Muscle of arm (tissue), 12 donors: ENCODE measurements around the gene CYP46A1. TPM values are rescaled to one million over a fixed set of nuclear protein-coding genes. Genes with fewer than 3 reads are reported as not detected.

Source experiments
- DNase-seq: peaks from one replicate; pipeline ENCODE4 v3.0.0-alpha.2; 2013
- polyA plus RNA-seq, 12 donors: library from polyadenylated mRNA; unstranded; fragments of 120-200 nt; gene quantifications; one replicate each; pipeline ENCODE4 v1.2.1, GENCODE V29; 2013; ENCODE audit not compliant: insufficient read length in 12 of 12

CYP46A1 gene
- polyA plus RNA-seq, 12 donors, result 1.9 to 6.5 (median 3.1) TPM; not detected in 1

- DNase-seq, result no peak
Measured at GRCh38 chr14:99688210-99688581, 4.1 kb downstream of the CYP46A1 start.

DNA sequence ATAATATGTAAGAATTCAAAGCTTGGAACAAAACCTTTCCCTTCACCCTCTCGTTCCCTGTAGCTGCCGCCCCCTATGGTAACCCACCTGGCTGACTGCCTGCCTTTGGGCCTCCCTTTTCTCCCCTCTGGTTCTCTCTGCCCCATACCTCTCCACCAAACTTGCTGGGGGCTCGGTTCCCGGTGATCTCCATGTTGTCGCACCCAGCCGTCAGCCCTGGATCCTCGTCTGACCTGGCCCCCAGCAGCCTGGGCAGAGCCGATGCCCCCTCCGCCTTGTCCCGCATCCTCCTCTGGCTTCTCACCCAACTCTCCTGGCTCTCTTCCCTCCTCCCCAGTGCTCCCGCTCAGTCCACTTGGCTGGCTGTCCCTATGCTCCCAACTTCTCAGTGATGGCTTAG is 4.5 kb downstream of the CYP46A1 start:
- DNase-seq, result no peak

DNA sequence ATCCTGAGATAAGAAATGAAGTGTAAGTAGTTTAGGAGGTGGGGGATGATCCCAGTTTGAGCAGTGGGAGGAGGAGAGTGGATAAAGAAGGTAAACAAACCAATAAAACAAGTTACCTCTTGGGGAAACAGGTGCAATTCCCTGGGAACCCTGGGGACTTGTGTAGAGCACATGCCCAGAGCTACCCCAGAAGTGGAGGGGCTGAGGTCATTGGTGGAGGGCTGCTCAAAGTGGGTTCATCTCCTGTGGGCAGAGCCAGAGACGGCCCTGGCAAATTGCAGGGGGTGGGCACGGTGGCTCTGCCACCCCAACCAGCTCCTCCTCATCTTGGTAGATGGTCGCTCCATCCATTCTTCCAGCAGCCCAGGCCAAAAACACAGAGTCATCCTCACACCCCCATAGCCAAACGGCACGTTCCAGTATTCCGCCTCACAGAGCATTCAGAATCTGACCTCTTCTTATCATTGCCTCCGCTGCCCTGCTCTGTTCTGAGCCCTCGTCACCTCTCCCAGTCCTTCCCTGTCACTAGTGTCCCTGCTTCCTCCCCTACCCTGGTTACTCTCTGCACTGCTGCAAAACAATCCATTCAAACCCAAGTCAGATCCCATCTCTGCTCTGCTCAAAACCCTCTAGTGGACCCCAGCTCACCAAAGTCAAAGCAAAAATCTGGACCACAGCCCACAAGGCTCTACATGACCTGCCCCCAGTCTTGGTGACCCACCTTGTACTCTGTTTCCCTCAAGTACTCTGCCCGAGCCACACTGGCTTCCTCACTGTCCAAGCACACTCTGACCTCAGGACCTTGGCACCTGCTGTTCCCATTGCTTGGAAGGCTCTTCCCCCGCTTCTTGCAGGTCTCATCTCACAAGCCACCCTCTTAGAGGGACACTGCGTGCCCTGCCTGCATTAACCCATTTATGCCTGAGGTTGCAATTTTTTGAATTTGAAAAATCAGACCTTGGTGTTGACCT is 5.5 kb downstream of the CYP46A1 start:
- DNase-seq, result no peak

DNA sequence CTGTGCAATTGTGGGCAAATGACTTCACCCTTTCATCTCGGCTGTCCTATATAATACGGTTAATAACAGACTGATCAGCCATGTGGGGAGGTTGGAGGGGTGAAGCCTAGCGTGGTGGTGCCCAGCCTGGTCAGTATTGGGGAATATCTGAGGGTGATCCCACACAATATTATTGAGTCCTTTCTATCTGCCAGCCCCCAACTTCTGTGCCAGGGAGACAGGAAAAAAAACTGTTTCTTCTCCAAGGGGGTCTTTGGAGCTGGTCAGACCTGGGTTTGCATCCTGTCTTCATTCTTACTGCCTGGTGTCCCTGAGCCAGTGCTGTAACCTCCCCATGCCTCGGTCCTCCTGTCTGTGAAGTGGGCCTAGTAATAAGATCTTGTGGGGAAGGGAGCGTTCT is 6.5 kb downstream of the CYP46A1 start:
- DNase-seq, result no peak

- no peak for DNase-seq
Measured at GRCh38 chr14:99691111-99691885, 7.2 kb downstream of the CYP46A1 start.

GRCh38 chr14:99693918-99694317 is 9.8 kb downstream of the CYP46A1 start:
- no peak for DNase-seq

DNA sequence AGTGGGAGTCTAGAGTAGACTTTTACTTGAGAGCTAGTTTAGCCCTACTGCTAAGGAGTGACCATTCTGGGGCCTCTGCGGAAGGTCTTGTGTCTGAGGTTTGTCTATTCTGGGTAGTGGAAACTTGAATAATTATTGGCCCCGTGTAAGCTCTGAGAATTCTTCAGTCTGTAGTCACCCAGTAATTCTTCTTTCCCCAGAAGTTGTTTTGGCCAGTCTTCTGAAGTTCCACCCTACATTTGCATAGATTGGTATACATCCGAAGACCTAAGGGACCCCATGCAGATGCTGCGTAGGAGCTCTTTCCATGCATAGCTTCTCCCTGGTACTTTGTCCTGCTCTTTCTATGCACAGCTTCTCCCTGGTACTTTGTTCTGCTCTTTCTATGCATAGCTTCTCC is 12.8 kb downstream of the CYP46A1 start:
- DNase-seq, result no peak

GRCh38 chr14:99698236-99698635 is 14.1 kb downstream of the CYP46A1 start:
- DNase-seq, result no peak

DNA sequence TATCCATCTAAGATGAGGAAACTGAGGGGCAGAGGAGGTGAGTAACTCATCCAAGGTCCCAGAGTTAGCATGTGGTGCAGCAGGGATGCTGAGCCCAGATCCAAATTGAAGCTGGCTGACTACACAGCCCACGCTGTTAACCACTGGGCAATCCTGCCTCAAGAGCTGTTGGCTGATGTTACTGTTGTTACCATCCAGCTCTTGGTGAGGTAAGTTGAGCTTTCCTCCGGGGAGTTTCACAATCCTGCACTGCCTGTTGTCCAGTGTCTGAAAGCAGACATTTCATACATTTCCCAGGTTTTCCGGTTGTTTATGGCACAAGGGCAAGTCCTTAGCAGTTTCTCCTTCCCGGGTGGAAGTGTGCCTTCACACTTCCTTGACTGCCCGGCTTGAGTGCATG is 14.5 kb downstream of the CYP46A1 start:
- no peak for DNase-seq

DNA sequence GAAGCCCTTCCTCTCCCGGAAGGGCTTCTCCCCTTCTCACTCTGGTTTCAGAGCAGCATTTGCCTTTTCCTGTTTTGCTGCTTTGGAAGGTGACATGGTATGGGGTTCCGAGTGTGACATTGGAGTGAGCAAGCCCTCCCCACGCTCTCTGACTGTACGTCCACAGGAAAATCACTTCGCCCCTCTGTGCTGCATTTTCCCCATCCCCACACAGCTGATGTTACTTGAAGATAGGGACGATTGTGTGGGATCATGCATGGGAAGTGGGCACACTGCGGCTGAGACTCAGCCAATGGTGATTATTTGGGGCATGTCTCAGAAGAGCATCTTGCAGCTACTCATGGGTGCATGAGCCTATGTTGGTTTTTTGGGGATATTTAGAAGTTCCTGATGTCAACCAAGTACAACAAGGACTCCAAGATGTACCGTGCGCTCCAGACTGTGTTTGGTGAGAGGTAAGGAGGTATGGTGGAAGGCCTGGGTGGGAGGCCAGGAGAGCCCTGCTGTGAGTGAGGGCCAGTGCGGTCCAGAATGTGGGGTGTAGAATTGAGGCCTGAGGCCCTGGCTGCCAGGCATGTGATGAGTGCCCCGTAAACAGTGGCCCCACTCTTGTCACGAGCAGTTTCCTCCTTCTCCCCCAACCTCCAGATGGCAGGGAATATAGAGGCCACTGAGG is 15.1 kb downstream of the CYP46A1 start:
- DNase-seq, result no peak

- no peak for DNase-seq
Measured at GRCh38 chr14:99699861-99700260, 15.8 kb downstream of the CYP46A1 start.

DNA sequence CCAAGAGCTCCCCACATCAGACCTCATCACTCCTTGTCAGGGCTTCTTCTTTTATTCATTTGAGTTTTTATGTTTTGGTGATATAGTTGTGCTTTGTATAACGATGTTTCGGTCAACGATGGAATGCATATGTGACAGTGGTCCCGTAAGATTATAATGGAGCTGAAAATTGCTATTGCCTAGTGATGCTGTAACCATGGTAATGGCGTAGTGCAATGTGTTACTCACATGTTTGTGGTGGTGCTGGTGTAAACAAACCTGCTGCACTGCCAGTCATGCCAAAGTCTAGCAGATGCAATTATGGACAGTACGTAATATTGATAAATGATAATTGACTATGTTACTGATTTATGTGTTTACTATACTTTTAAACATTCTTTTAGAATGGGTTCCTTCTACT is 16.3 kb downstream of the CYP46A1 start:
- no peak for DNase-seq

- no peak for DNase-seq
Measured at GRCh38 chr14:99701260-99701659, 17.2 kb downstream of the CYP46A1 start.

- DNase-seq, result no peak
Measured at GRCh38 chr14:99702115-99702514, 18.0 kb downstream of the CYP46A1 start.

DNA sequence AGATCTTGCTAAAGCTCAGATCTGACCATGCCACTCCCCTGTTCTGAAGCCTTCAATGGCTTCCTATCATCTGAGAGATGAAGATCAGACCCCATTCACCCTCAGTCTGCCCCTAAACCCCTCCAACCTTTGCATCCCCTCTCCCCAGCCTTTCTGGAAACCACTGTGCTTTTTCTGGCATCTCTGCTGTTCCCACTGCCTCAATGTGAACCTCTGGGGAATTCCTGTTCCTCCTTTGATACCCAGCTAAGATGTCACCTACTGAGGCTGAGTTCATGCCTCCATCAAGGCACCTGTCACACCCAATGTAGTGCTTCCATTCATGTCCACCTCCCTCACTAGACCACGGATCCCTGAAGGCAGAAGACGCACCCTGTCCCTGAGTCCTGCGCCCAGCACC is 19.3 kb downstream of the CYP46A1 start:
- DNase-seq, result no peak

GRCh38 chr14:99704037-99704436 is 19.9 kb downstream of the CYP46A1 start:
- DNase-seq, result no peak

GRCh38 chr14:99706107-99706900 is 22.2 kb downstream of the CYP46A1 start:
- DNase-seq, result no peak

DNA sequence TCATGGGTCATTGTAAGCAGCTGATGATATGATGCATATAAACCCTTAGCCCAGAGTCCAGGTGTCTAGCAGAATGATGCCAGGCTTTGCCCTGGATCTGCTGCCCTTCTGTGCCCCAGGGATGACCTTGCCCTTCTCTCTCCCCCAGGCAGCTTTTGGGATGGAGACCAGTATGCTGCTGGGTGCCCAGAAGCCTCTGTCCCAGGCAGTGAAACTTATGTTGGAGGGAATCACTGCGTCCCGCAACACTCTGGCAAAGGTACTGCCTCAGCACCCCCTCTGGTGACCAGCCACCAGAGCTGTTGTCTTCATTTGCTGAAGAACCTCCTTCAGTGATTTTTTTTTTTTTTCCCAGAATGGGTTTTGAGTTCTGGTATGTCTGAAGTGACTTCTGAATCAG is 23.3 kb downstream of the CYP46A1 start:
- DNase-seq, result no peak

- DNase-seq, result no peak
Measured at GRCh38 chr14:99707921-99708320, 23.8 kb downstream of the CYP46A1 start.

DNA sequence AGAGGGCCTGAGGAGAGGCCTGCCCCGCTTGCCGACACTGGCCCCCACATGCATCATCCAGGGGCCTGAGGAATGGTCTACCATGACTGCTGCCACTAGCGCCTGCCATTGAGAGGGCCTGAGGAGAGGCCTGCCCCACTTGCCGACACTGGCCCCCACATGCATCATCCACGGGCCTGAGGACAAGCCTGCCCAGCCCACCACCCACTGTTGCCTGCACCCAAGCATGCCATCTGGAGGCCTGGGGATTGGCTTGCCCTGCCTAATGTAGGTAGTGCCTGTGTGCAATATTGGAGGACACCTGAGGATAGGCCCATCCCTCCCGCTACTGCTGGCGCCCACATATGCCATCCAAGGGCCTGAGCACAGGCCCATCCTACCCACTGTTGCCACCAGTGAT is 24.4 kb downstream of the CYP46A1 start:
- DNase-seq, result no peak

- DNase-seq, result no peak
Measured at GRCh38 chr14:99713972-99714371, 29.9 kb downstream of the CYP46A1 start.
